ENCODE data around the gene DEFB131A. TPM values are rescaled to one million over a fixed set of nuclear protein-coding genes. Genes with fewer than 3 reads are reported as not detected.
"Not testable (repeated sequence)": the region's sequence is repeated elsewhere in the genome, so short reads cannot be mapped to it uniquely, and the experiment has no call there.

Gene DEFB131A
- not detected for total RNA-seq

GRCh38 chr4:9444114-9444513, at the start of gene DEFB131A:
DEFB131A (plus strand) TSS chr4:9444414; CDS start chr4:9444534, 120 bp downstream.
- H3K36me3 ChIP-seq; H3K27me3 ChIP-seq; H3K27ac ChIP-seq; intact Hi-C loops (cut with DNase I; ENCODE audit: low total_unique reads); H3K9me3 ChIP-seq; DNase-seq; H3K4me1 ChIP-seq; H3K4me3 ChIP-seq: not testable (repeated sequence)

- H3K27ac ChIP-seq; H3K4me1 ChIP-seq; H3K36me3 ChIP-seq; H3K9me3 ChIP-seq; H3K27me3 ChIP-seq; intact Hi-C loops (cut with DNase I; ENCODE audit: low total_unique reads); H3K4me3 ChIP-seq; DNase-seq: not testable (repeated sequence)
Measured at GRCh38 chr4:9405774-9406173, 38.4 kb upstream of the DEFB131A start.

- DNase-seq; H3K27ac ChIP-seq; H3K27me3 ChIP-seq; H3K9me3 ChIP-seq; intact Hi-C loops (cut with DNase I; ENCODE audit: low total_unique reads); H3K36me3 ChIP-seq; H3K4me1 ChIP-seq; H3K4me3 ChIP-seq: not testable (repeated sequence)
Measured at GRCh38 chr4:9406491-9406890, 37.7 kb upstream of the DEFB131A start.

GRCh38 chr4:9409793-9410192, 34.4 kb upstream of the DEFB131A start:
- H3K4me3 ChIP-seq: no peak overlapping the region
- H3K36me3 ChIP-seq: no peaks in the 10 kb centered on the region
- intact Hi-C loops (cut with DNase I; ENCODE audit: low total_unique reads): no loop called here
- no peaks in the 10 kb centered on the region for H3K9me3 ChIP-seq
- no peaks in the 10 kb centered on the region for H3K27me3 ChIP-seq
- DNase-seq: no peak
- no peaks in the 10 kb centered on the region for H3K4me1 ChIP-seq
- TF ChIP-seq POLR2A (IDR thresholded peaks at IDR 0.05): no peak
- no peak for TF ChIP-seq CTCF (IDR thresholded peaks at IDR 0.05)
- no peak overlapping the region for H3K27ac ChIP-seq

- H3K27me3 ChIP-seq; H3K9me3 ChIP-seq; H3K27ac ChIP-seq; intact Hi-C loops (cut with DNase I; ENCODE audit: low total_unique reads); H3K4me3 ChIP-seq; H3K36me3 ChIP-seq; DNase-seq; H3K4me1 ChIP-seq: not testable (repeated sequence)
Measured at GRCh38 chr4:9421884-9422455, 22.2 kb upstream of the DEFB131A start.

GRCh38 chr4:9425916-9426315, 18.3 kb upstream of the DEFB131A start:
- H3K27ac ChIP-seq; H3K4me3 ChIP-seq; H3K27me3 ChIP-seq; H3K4me1 ChIP-seq; H3K36me3 ChIP-seq; H3K9me3 ChIP-seq; DNase-seq; intact Hi-C loops (cut with DNase I; ENCODE audit: low total_unique reads): not testable (repeated sequence)

- H3K27ac ChIP-seq; H3K27me3 ChIP-seq; H3K36me3 ChIP-seq; DNase-seq; H3K4me3 ChIP-seq; H3K9me3 ChIP-seq; intact Hi-C loops (cut with DNase I; ENCODE audit: low total_unique reads); H3K4me1 ChIP-seq: not testable (repeated sequence)
Measured at GRCh38 chr4:9430061-9430460, 14.2 kb upstream of the DEFB131A start.

GRCh38 chr4:9433320-9433719, 10.9 kb upstream of the DEFB131A start:
- intact Hi-C loops (cut with DNase I; ENCODE audit: low total_unique reads); H3K4me3 ChIP-seq; DNase-seq; H3K36me3 ChIP-seq; H3K9me3 ChIP-seq; H3K4me1 ChIP-seq; H3K27ac ChIP-seq; H3K27me3 ChIP-seq: not testable (repeated sequence)

GRCh38 chr4:9436728-9437127, 7.5 kb upstream of the DEFB131A start:
- DNase-seq; H3K4me1 ChIP-seq; H3K36me3 ChIP-seq; H3K4me3 ChIP-seq; H3K27ac ChIP-seq; intact Hi-C loops (cut with DNase I; ENCODE audit: low total_unique reads); H3K9me3 ChIP-seq; H3K27me3 ChIP-seq: not testable (repeated sequence)

GRCh38 chr4:9442355-9442754, 1.9 kb upstream of the DEFB131A start:
- H3K36me3 ChIP-seq; H3K4me1 ChIP-seq; H3K27ac ChIP-seq; intact Hi-C loops (cut with DNase I; ENCODE audit: low total_unique reads); DNase-seq; H3K9me3 ChIP-seq; H3K27me3 ChIP-seq; H3K4me3 ChIP-seq: not testable (repeated sequence)

GRCh38 chr4:9444681-9445080, 467 bp downstream of the DEFB131A start:
- H3K4me1 ChIP-seq; H3K9me3 ChIP-seq; DNase-seq; H3K36me3 ChIP-seq; H3K4me3 ChIP-seq; intact Hi-C loops (cut with DNase I; ENCODE audit: low total_unique reads); H3K27ac ChIP-seq; H3K27me3 ChIP-seq: not testable (repeated sequence)

- H3K27ac ChIP-seq; intact Hi-C loops (cut with DNase I; ENCODE audit: low total_unique reads); H3K9me3 ChIP-seq; H3K36me3 ChIP-seq; H3K4me1 ChIP-seq; H3K27me3 ChIP-seq; H3K4me3 ChIP-seq; DNase-seq: not testable (repeated sequence)
Measured at GRCh38 chr4:9452251-9452650, 8.0 kb downstream of the DEFB131A start.

- H3K36me3 ChIP-seq; H3K27ac ChIP-seq; H3K9me3 ChIP-seq; H3K27me3 ChIP-seq; H3K4me3 ChIP-seq; DNase-seq; H3K4me1 ChIP-seq; intact Hi-C loops (cut with DNase I; ENCODE audit: low total_unique reads): not testable (repeated sequence)
Measured at GRCh38 chr4:9454284-9454683, 10.1 kb downstream of the DEFB131A start.
